GM21619 (cell line): ENCODE data around the gene LEAP2.
A peak's percentile ranks its signal among the peaks of the same experiment; 100 is the strongest.
"Not testable (repeated sequence)": the region's sequence is repeated elsewhere in the genome, so short reads cannot be mapped to it uniquely, and the experiment has no call there.

Source experiments
- ATAC-seq: cut with Tn5 transposase; IDR thresholded peaks from one replicate; pipeline ENCODE4 v1.9.1; 2021; ENCODE audit not compliant: unreplicated experiment

LEAP2 gene

GRCh38 chr5:132840313-132840712, 33.2 kb upstream of the LEAP2 start:
- ATAC-seq: no peak

- no peak for ATAC-seq
Observed at GRCh38 chr5:132840896-132841295, 32.6 kb upstream of the LEAP2 start.

GRCh38 chr5:132841305-132841704, 32.2 kb upstream of the LEAP2 start:
- no peak for ATAC-seq

- no peak for ATAC-seq
Observed at GRCh38 chr5:132848270-132848669, 25.2 kb upstream of the LEAP2 start.

- no peak for ATAC-seq
Observed at GRCh38 chr5:132849347-132849746, 24.1 kb upstream of the LEAP2 start.

- ATAC-seq: no peak
Observed at GRCh38 chr5:132850066-132850465, 23.4 kb upstream of the LEAP2 start.

- ATAC-seq: no peak
Observed at GRCh38 chr5:132853323-132853722, 20.1 kb upstream of the LEAP2 start.

GRCh38 chr5:132853790-132854189, 19.7 kb upstream of the LEAP2 start:
- no peak for ATAC-seq

GRCh38 chr5:132854301-132854700, 19.2 kb upstream of the LEAP2 start:
- ATAC-seq: no peak

- ATAC-seq: not testable (repeated sequence)
Observed at GRCh38 chr5:132854992-132855391, 18.5 kb upstream of the LEAP2 start.

GRCh38 chr5:132856011-132856410, 17.5 kb upstream of the LEAP2 start:
- ATAC-seq: no peak

GRCh38 chr5:132859889-132860437, 13.5 kb upstream of the LEAP2 start:
- no peak for ATAC-seq

GRCh38 chr5:132860742-132861141, 12.7 kb upstream of the LEAP2 start:
- no peak for ATAC-seq

GRCh38 chr5:132865668-132866341, 7.7 kb upstream of the LEAP2 start:
- ATAC-seq: peak; percentile 28

GRCh38 chr5:132866342-132867045, 7.0 kb upstream of the LEAP2 start, which contains the start of the genes GDF9 and UQCRQ:
TSS of gene GDF9 (minus strand) at chr5:132866469. CDS start at chr5:132864533, 1,936 bp downstream.
TSS of gene UQCRQ (plus strand) at chr5:132866642. CDS start at chr5:132866882, 240 bp downstream.
- peak; percentile 98 for ATAC-seq

GRCh38 chr5:132867046-132867451, 6.4 kb upstream of the LEAP2 start:
- ATAC-seq: peak; percentile 17

GRCh38 chr5:132868754-132869153, 4.7 kb upstream of the LEAP2 start:
- ATAC-seq: no peak

- no peak for ATAC-seq
Observed at GRCh38 chr5:132870801-132871200, 2.7 kb upstream of the LEAP2 start.

- no peak for ATAC-seq
Observed at GRCh38 chr5:132871459-132872284, 1.8 kb upstream of the LEAP2 start.

GRCh38 chr5:132872788-132873118, 715 bp upstream of the LEAP2 start:
- ATAC-seq: no peak

- ATAC-seq: no peak
Observed at GRCh38 chr5:132873930-132874271, 433 bp downstream of the LEAP2 start.
